ENCODE measurements around the gene MCTP1.

DNA sequence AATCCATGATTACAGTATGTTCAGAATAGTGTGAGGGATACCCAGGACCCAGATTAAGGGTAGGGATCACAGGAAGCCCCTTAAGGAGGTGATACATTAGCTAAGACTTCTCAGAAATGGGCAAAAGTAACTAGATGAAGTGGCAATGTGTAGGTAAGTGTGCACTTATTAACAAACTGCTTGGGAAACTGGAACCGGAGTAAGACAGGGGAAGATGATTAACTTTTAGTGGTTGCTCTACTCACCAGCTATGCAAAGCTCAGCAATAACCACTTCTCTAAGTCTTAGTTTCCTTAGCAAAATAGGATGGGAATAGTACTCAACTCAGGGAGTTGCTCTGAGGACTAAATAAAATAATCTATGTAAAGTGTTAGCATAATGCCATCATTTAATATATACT is 182.2 kb downstream of the MCTP1 start:
- no peak for TF ChIP-seq TOX (CRISPR knock-in tag; IDR thresholded peaks at IDR 0.05; ENCODE audit: borderline replicate concordance)
- no peak for TF ChIP-seq ARNTL (CRISPR knock-in tag; IDR thresholded peaks at IDR 0.05; ENCODE audit: borderline replicate concordance, low read depth)
- TF ChIP-seq ZFP30 (CRISPR knock-in tag; IDR thresholded peaks at IDR 0.05), result no peak

All from SK-N-SH treated with all-trans-retinoic acid at 6 μM for 48 hours (cell line).